Measurements from ENCODE around the gene WEE1.

- TF ChIP-seq CTCF (IDR thresholded peaks at IDR 0.05) (peak; percentile 59 to 88 (median 74)), POLR2A (IDR thresholded peaks at IDR 0.05) (no peak)
These were observed 38.2 kb upstream of the WEE1 start for GRCh38 chr11:9535189-9535781.

Measured in heart left ventricle (tissue), 13 donors.